Spleen (tissue), 11 donors: ENCODE results near the gene COQ9. TPM values are rescaled to one million over a fixed set of nuclear protein-coding genes. Genes with fewer than 3 reads are reported as not detected.

Experiments
- DNase-seq: peaks from one replicate; pipeline ENCODE4 v3.0.0-alpha.2; 2020
- H3K27ac ChIP-seq, 8 donors: fragments of 200-600 bp; sonication (generic) in 7 of 8; 1 replicate in 4 of 8; 2 replicates in 4 of 8; pipeline versions ENCODE4 v1.5.0 to v1.8.0; 2016 to 2021; ENCODE audit warnings: inconsistent platforms in 4 of 8, mild to moderate bottlenecking in 4 of 8, moderate library complexity in 1 of 8
- H3K27me3 ChIP-seq, 7 donors: fragments of 200-600 bp; sonication (generic) in 6 of 7; replicated peaks in 1 of 7; 1 replicate in 4 of 7; 2 replicates in 3 of 7; pipeline versions ENCODE4 v1.5.0 to v1.8.0; 2016 to 2021; ENCODE audit warnings: inconsistent platforms in 3 of 7, mild to moderate bottlenecking in 1 of 7
- H3K36me3 ChIP-seq, 6 donors: fragments of 200-600 bp; sonication (generic) in 5 of 6; 1 replicate in 4 of 6; 2 replicates in 2 of 6; pipeline versions ENCODE4 v1.5.0 to v1.8.0; 2016 to 2021; ENCODE audit warnings: inconsistent platforms in 2 of 6
- H3K4me1 ChIP-seq, 6 donors: fragments of 200-600 bp; sonication (generic) in 5 of 6; 1 replicate in 3 of 6; 2 replicates in 3 of 6; pipeline versions ENCODE4 v1.5.0 to v1.8.0; 2016 to 2021; ENCODE audit warnings: inconsistent platforms in 3 of 6
- H3K4me3 ChIP-seq, 8 donors: fragments of 200-600 bp; sonication (generic) in 7 of 8; 1 replicate in 4 of 8; 2 replicates in 4 of 8; pipeline versions ENCODE4 v1.5.0 to v1.8.0; 2016 to 2021; ENCODE audit warnings: inconsistent platforms in 4 of 8, mild to moderate bottlenecking in 4 of 8, moderate library complexity in 2 of 8
- H3K9me3 ChIP-seq, 8 donors: fragments of 200-600 bp; sonication (generic) in 7 of 8; 1 replicate in 4 of 8; 2 replicates in 4 of 8; pipeline versions ENCODE4 v1.5.0 to v1.8.0; 2016 to 2021; ENCODE audit warnings: inconsistent platforms in 4 of 8
- POLR2A ChIP-seq, 3 donors: fragments of 450-650 bp; IDR thresholded peaks; one replicate each; pipeline ENCODE4 v1.5.1; 2017; ENCODE audit warnings: antibody characterized with exemption in 3 of 3, mild to moderate bottlenecking in 1 of 3
- POLR2AphosphoS5 ChIP-seq, 3 donors: sonication (generic); formaldehyde crosslinking; IDR thresholded peaks; one replicate each; pipeline ENCODE4 v1.5.1; 2017; ENCODE audit warnings: antibody characterized with exemption in 3 of 3
- WGBS, 5 donors: extraction: QIAGEN DNeasy Blood & Tissue Kit in 3 of 5; methylation state at CpG; one replicate each; pipeline versions ENCODE4 v1.1.5 to v1.1.7; 2013 to 2018; 5-methylcytosine and 5-hydroxymethylcytosine counted together
- intact Hi-C: fragments of 100-400 bp; cut with DNase I; formaldehyde crosslinking; loops from one replicate; pipeline ENCODE4 v1.15.0; 2023; ENCODE audit warnings: low total_unique reads
- polyA plus RNA-seq, 3 donors: library from polyadenylated mRNA; stranded (reverse); fragments of 200-250 nt; gene quantifications; one replicate each; pipeline ENCODE4 v1.2.1, GENCODE V29; 2013
- total RNA-seq, 7 donors: library from RNA; depleted of rRNA in 3 of 7; stranded (reverse); fragments of >200 nt in 3 of 7; fragmentation: NEBNext Ultra II Directional in 4 of 7; extraction: Animal tissue kit (Norgen Biotek cat#: 25700) in 4 of 7; gene quantifications; one replicate each; pipeline versions ENCODE4 v1.1.0 to v1.2.1, GENCODE V29; 2016 to 2021
- TF ChIP-seq, protein P1 (sequence below), 11 experiments: fragments of 200-600 bp in 7 of 11; fragments of 450-650 bp in 4 of 11; sonication (generic) in 4 of 11; IDR thresholded peaks in 8 of 11; conservative IDR thresholded peaks in 3 of 11; 1 replicate in 7 of 11; 2 replicates in 4 of 11; pipeline versions ENCODE4 v1.4.0 to v1.8.0; 2016 to 2021; ENCODE audit warnings: antibody characterized with exemption in 11 of 11, inconsistent platforms in 4 of 11, mild to moderate bottlenecking in 1 of 11
- donor health status: healthy with polysubstance abuse.
- donor health status: DM: no; HTN: no; CAD: no; lungs with moderate emphysema.
- donor health status: DM: no; HTN: no; CAD: no.
- donor health status: Bipolar disorder and iron deficiency.
- donor health status: healthy.
- donor health status: DM: no; HTN: no; CAD: no.
- donor health status: DM: yes; HTN: yes; CAD: no.

COQ9 gene
- total and polyA plus RNA-seq, 10 donors: 25.8 to 39.9 (median 31.4) TPM

DNA sequence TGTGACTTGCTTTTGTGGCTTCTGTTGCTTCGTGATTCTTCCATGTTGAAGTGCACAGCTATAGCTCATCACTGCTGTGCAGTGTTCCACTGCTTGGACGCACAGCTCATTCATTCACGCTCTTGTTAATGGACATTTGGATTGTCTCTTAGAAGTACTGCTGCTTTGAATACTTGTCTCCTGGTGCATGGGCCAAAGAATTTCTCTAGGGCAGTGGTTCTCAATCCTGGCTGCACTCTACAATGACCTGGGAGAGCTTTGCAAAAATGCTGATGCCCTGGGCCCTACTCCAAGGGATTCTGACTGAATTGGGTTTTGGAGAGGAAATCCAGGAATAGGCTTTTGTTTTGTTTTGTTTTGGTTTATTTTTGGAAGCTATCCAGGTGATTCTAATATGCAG lies 22.7 kb upstream of the COQ9 start:
- WGBS, 5 donors: 75 to 93% (median 83%) methylated on average over 3 of the region's 3 CpGs
- H3K4me3 ChIP-seq: no peak overlapping the region
- H3K27ac ChIP-seq: no peak overlapping the region
- peaks cover 0 to 9% (median 0%) of the 10 kb centered on the region in 6 donors for H3K4me1 ChIP-seq
- no peak for TF ChIP-seq POLR2AphosphoS5 (IDR thresholded peaks at IDR 0.05)
- DNase-seq: no peak
- no peaks in the 10 kb centered on the region for H3K9me3 ChIP-seq
- intact Hi-C loops: no loop called here
- H3K36me3 ChIP-seq: peaks cover 0 to 39% (median 30%) of the 10 kb centered on the region in 6 donors
- H3K27me3 ChIP-seq: no peaks in the 10 kb centered on the region

DNA sequence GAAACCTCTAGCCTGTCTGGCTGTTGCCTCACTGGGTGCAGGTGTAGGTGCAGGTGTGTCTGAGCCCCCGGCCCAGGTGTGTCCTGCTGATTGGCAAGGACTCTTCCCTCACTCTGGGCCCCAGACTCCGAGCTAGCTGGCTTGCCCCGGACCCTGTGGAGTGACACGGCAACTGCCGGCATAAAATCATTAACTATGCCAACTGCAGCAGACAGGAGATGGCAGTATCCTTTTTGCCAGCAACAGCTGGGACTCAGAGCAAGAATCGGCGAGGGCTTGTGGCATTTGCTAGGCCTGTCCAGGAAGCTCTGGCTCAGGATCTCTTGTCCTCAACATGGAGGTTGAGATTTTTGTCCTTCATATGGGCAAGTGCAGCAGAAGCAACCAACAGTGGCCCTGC lies 20.9 kb upstream of the COQ9 start:
- intact Hi-C loops: no loop called here
- Histone ChIP-seq H3K36me3 (peaks cover 0 to 57% (median 47%) of the 10 kb centered on the region in 6 donors), H3K27me3 (no peaks in the 10 kb centered on the region), H3K27ac (no peak overlapping the region), H3K4me1 (peaks cover 0 to 8% (median 0%) of the 10 kb centered on the region in 6 donors), H3K4me3 (no peak overlapping the region), H3K9me3 (no peaks in the 10 kb centered on the region)
- 90 to 97% (median 91%) methylated on average over 7 of the region's 7 CpGs for WGBS, 5 donors
- TF ChIP-seq, protein P1, sequence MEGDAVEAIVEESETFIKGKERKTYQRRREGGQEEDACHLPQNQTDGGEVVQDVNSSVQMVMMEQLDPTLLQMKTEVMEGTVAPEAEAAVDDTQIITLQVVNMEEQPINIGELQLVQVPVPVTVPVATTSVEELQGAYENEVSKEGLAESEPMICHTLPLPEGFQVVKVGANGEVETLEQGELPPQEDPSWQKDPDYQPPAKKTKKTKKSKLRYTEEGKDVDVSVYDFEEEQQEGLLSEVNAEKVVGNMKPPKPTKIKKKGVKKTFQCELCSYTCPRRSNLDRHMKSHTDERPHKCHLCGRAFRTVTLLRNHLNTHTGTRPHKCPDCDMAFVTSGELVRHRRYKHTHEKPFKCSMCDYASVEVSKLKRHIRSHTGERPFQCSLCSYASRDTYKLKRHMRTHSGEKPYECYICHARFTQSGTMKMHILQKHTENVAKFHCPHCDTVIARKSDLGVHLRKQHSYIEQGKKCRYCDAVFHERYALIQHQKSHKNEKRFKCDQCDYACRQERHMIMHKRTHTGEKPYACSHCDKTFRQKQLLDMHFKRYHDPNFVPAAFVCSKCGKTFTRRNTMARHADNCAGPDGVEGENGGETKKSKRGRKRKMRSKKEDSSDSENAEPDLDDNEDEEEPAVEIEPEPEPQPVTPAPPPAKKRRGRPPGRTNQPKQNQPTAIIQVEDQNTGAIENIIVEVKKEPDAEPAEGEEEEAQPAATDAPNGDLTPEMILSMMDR (IDR thresholded peaks at IDR 0.05 in 8 of 11, conservative IDR thresholded peaks at IDR 0.05 in 3 of 11): no peak
- no peak for TF ChIP-seq POLR2AphosphoS5 (IDR thresholded peaks at IDR 0.05)
- no peak for TF ChIP-seq POLR2A (IDR thresholded peaks at IDR 0.05)
- no peak for DNase-seq

DNA sequence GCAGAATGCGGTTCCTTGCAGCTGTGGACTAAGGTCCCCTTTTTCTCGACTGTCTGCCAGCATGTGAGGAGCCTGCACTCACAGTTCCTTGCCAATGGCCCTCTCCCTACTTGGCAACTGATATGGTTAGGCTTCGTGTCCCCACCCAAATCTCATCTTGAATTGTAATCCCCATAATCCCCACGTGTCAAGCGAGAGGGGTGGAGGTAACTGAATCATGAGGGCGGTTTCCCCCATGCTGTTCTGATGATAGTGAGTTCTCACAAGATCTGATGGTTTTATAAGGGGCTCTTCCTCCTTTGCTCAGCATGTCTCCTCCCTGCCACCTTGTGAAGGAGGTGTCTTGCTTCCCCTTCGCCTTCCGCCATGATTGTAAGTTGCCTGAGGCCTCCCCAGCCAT lies 20.0 kb upstream of the COQ9 start:
- Histone ChIP-seq H3K4me3 (no peak overlapping the region), H3K36me3 (peaks cover 0 to 66% (median 56%) of the 10 kb centered on the region in 6 donors), H3K9me3 (no peaks in the 10 kb centered on the region), H3K27ac (no peak overlapping the region), H3K4me1 (peaks cover 0 to 3% (median 0%) of the 10 kb centered on the region in 6 donors), H3K27me3 (no peaks in the 10 kb centered on the region)
- DNase-seq: no peak
- intact Hi-C loops: no loop called here
- TF ChIP-seq POLR2A (IDR thresholded peaks at IDR 0.05): no peak
- TF ChIP-seq POLR2AphosphoS5 (IDR thresholded peaks at IDR 0.05): no peak
- TF ChIP-seq, protein P1 (IDR thresholded peaks at IDR 0.05 in 8 of 11, conservative IDR thresholded peaks at IDR 0.05 in 3 of 11): no peak
- 89 to 96% (median 93%) methylated on average over 8 of the region's 8 CpGs for WGBS, 5 donors

DNA sequence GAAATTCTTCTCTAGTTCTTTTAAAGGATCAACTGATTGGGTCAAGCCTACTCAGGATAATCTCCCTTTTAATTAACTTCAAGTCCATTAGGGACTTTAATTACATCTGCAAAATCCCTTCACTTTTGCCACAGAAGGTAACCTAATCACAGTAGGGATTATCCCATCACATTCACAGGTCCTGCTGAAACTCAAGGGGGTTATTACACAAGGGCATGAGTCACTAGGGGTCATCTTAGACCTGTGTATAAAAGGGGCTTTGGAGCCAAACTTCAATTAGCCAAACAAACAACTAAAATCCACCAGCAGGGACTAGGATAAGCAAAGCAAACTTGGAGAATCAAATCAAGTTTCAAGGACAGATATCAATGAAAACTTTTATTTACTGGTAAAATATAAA lies 19.5 kb upstream of the COQ9 start:
- intact Hi-C loops: no loop called here
- H3K9me3 ChIP-seq: no peaks in the 10 kb centered on the region
- TF ChIP-seq POLR2A (IDR thresholded peaks at IDR 0.05): no peak
- TF ChIP-seq, protein P1 (IDR thresholded peaks at IDR 0.05 in 8 of 11, conservative IDR thresholded peaks at IDR 0.05 in 3 of 11): no peak
- TF ChIP-seq POLR2AphosphoS5 (IDR thresholded peaks at IDR 0.05): no peak
- H3K27ac ChIP-seq: no peak overlapping the region
- H3K4me1 ChIP-seq: no peaks in the 10 kb centered on the region
- no peak overlapping the region for H3K4me3 ChIP-seq
- H3K36me3 ChIP-seq: peaks cover 0 to 72% (median 61%) of the 10 kb centered on the region in 6 donors
- H3K27me3 ChIP-seq: no peaks in the 10 kb centered on the region
- DNase-seq: no peak

DNA sequence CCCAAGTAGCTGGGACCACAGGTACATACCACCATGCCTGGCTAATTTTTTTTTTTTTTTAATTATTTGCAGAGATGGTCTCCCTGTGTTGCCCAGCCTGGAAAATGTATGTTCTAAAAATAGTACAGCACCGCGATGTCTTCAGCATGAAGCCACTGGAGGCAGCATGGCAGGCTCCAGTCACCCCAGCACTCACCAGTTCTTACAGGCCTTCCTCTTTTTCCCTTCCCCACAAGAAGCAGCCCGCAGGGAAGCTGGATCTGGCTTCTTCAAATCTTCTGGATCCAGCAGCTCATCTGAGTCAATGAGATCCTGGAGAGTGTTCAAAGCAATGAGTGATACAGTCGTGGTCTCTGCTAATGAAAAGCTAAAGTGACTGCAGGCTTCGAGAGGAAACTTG lies 16.3 kb upstream of the COQ9 start:
- no peaks in the 10 kb centered on the region for H3K9me3 ChIP-seq
- no peak for DNase-seq
- intact Hi-C loops: no loop called here
- H3K36me3 ChIP-seq: peaks cover 3 to 100% (median 90%) of the 10 kb centered on the region in 6 donors
- 89 to 96% (median 93%) methylated on average over 5 of the region's 5 CpGs for WGBS, 5 donors
- H3K4me3 ChIP-seq: no peak overlapping the region
- no peaks in the 10 kb centered on the region for H3K27me3 ChIP-seq
- no peak overlapping the region for H3K27ac ChIP-seq
- TF ChIP-seq, protein P1 (IDR thresholded peaks at IDR 0.05 in 8 of 11, conservative IDR thresholded peaks at IDR 0.05 in 3 of 11): no peak
- TF ChIP-seq POLR2AphosphoS5 (IDR thresholded peaks at IDR 0.05) (no peak), POLR2A (IDR thresholded peaks at IDR 0.05) (no peak)
- no peaks in the 10 kb centered on the region for H3K4me1 ChIP-seq
